ENCODE results near the gene GPC4. TPM values are rescaled to one million over a fixed set of nuclear protein-coding genes. Genes with fewer than 3 reads are reported as not detected.

GPC4 gene
- polyA plus RNA-seq (2013, experiment 1 of 2), result 24.3 TPM
- polyA plus RNA-seq (2013, experiment 2 of 2), result 18.8 TPM

DNA sequence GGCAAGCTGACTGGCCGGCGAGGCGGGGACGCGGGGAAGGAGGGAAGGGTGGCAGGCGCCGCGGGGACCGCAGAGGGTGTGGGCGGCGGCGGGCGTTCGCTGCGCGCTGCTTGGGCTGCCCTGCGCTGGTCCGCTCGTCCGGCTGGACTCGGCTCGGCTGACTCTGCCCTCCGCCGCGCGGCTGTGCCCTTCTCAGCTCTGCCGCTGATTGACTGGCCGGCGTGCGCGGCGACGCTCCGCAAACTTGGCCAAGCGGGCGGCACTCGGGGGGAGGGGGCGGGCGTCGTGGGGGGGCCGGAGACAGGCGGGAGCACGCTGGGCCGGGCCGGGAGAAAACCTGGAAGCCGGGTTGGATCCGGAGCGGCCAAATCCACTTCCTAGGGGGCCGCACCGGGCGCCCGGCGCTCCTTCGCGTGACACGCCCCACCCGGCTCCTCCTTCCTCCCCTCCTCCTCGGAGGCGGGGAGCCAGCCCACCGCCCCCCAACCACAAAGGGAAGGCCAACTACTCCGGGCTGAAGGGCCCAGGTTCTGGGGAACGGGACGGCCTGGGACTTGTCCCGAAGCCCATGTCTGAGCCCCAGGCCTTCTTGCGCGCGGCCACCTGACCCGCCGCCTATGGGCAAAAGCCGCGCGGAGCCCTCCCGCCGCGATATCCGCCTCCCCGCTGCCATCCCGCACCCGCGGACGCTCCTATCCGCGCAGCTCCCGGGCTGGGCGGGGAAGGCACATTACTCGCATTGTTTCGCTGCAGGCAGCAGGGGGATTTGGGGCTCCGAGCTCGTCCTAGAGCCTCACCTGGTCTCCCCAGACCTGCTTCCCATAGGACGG lies at the start of gene GPC4:
GPC4 (minus strand) TSS at position 214 of the 830 bp plus-strand sequence. CDS start 524 bp downstream, outside the sequence.
- H3K4me3 ChIP-seq (ENCODE audit: extremely low read depth, insufficient read depth, low read length, poor library complexity, severe bottlenecking), result peak within 1 kb of the TSS; percentile 60
- peaks cover 16% of the 10 kb centered on the region for H3K4me1 ChIP-seq (ENCODE audit: control insufficient read depth, insufficient read depth, low read length, poor library complexity, severe bottlenecking)
- WGBS, 2 experiments (ENCODE audit: insufficient coverage in 2 of 2), result 0 to 1% methylated on average over 17 to 21 of the region's 90 CpGs
- H3K36me3 ChIP-seq (ENCODE audit: control insufficient read depth, insufficient read depth, low read length), result no peaks in the 10 kb centered on the region
- no peaks in the 10 kb centered on the region for H3K9me3 ChIP-seq (ENCODE audit: control insufficient read depth, low read length)
- no peak within 1 kb of the TSS for H3K27ac ChIP-seq (ENCODE audit: low read depth, low read length, severe bottlenecking)

DNA sequence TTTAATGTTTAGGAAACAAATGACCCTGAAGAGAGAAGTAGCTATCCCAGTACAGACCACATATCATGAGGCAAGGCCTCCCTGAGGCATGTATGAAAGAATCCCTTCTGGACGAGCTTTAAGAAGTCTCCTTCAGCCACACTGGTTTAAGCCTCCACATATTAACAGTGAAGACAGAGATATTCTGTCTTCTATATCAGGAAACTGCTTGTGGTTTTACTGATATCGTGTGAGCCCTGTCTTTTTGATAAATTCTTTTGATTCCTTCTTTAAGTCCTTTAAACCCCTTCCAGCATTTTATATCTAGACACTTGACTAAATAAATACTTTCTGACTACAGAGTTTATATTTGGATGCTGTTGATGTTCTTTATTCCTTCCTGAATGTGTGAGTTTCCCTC lies 45.9 kb upstream of the GPC4 start:
- Histone ChIP-seq H3K9me3 (ENCODE audit: control insufficient read depth, low read length) (no peaks in the 10 kb centered on the region), H3K27ac (ENCODE audit: low read depth, low read length, severe bottlenecking) (no peak overlapping the region), H3K4me1 (ENCODE audit: control insufficient read depth, insufficient read depth, low read length, poor library complexity, severe bottlenecking) (no peaks in the 10 kb centered on the region), H3K4me3 (ENCODE audit: extremely low read depth, insufficient read depth, low read length, poor library complexity, severe bottlenecking) (no peak overlapping the region), H3K36me3 (ENCODE audit: control insufficient read depth, insufficient read depth, low read length) (no peaks in the 10 kb centered on the region)
- no CpG with 5 or more reads among the region's 2 CpGs for WGBS, 2 experiments (ENCODE audit: insufficient coverage in 2 of 2)

DNA sequence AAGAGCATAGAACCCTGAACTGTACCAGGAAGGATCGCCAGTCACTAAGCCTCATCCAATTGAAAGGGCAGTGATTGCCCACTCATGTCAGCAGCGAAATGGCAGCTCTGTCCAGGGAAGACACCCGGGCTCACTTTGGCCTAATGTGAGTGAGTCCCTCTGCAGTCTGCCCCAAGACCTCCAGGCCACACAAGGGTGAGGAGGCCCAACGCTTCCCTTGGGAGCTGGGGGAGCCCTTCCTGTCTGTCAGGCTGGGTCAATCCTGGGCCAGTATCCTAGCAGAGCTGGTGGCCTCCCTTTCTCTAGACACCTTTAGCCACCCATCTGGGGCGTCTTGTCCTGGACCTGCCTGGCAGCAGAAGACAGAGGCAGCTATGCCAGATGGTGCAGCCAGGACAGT lies 39.6 kb upstream of the GPC4 start:
- no peak overlapping the region for H3K27ac ChIP-seq (ENCODE audit: low read depth, low read length, severe bottlenecking)
- H3K9me3 ChIP-seq (ENCODE audit: control insufficient read depth, low read length), result no peaks in the 10 kb centered on the region
- no peaks in the 10 kb centered on the region for H3K4me1 ChIP-seq (ENCODE audit: control insufficient read depth, insufficient read depth, low read length, poor library complexity, severe bottlenecking)
- H3K36me3 ChIP-seq (ENCODE audit: control insufficient read depth, insufficient read depth, low read length), result no peaks in the 10 kb centered on the region
- H3K4me3 ChIP-seq (ENCODE audit: extremely low read depth, insufficient read depth, low read length, poor library complexity, severe bottlenecking), result no peak overlapping the region
- WGBS, 2 experiments (ENCODE audit: insufficient coverage in 2 of 2), result 60 to 100% methylated on average over 1 to 2 of the region's 5 CpGs

DNA sequence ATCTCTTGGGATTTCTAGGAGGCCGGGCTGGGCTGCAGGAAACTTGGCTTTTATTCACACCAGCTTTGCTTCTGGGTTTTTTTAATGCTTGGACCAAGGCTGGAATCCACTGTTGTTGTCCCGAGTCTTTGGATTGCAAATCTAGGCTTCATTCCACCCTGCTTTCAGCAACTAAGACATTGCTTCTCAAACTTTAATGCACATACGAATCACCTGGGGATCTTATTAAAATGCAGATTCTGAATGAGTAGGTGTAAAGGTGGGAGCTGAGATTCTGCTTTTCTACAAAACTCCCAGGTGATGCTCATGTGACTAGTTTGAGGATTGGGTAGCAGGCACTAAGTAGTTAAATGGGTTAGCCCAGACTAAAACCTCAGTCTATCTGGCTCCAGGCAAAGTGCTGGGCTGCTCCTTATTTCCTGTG lies 39.2 kb upstream of the GPC4 start:
- Histone ChIP-seq H3K4me3 (ENCODE audit: extremely low read depth, insufficient read depth, low read length, poor library complexity, severe bottlenecking) (no peak overlapping the region), H3K36me3 (ENCODE audit: control insufficient read depth, insufficient read depth, low read length) (no peaks in the 10 kb centered on the region), H3K9me3 (ENCODE audit: control insufficient read depth, low read length) (no peaks in the 10 kb centered on the region), H3K27ac (ENCODE audit: low read depth, low read length, severe bottlenecking) (no peak overlapping the region), H3K4me1 (ENCODE audit: control insufficient read depth, insufficient read depth, low read length, poor library complexity, severe bottlenecking) (no peaks in the 10 kb centered on the region)
- WGBS, 2 experiments (ENCODE audit: insufficient coverage in 2 of 2), result 38 to 40% methylated on average over 1 of the region's 3 CpGs

DNA sequence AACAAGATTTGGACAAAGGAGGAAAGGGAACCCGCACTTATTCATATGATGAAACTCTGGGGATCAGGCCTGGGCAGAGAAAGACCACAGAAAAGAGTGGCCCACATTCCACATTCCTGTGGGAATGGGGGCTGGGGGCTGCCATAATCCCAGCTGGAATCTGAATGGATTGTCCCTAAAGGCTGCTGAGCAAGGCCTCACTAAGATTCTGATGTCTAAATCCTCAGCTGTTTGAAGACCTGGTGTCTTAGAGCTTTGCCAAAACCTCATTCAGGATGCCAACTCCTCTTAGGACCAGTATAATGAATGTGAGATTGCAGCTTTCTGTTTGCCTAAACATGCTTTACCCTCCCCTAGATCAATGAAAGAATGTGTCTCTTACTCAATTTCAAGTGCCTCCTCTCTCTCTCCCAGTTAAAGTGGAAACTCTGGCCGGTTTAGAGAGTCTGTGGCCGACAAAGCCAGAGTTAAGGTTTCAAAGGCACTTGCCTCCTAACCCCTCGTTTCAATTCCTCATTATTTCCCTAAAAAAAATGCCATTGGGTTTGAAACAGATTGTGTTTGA lies 33.3 kb upstream of the GPC4 start:
- 20% methylated on average over 2 of the region's 4 CpGs; no CpG with 5 or more reads in 1 of the 2 experiments for WGBS, 2 experiments (ENCODE audit: insufficient coverage in 2 of 2)
- no peak overlapping the region for H3K27ac ChIP-seq (ENCODE audit: low read depth, low read length, severe bottlenecking)

DNA sequence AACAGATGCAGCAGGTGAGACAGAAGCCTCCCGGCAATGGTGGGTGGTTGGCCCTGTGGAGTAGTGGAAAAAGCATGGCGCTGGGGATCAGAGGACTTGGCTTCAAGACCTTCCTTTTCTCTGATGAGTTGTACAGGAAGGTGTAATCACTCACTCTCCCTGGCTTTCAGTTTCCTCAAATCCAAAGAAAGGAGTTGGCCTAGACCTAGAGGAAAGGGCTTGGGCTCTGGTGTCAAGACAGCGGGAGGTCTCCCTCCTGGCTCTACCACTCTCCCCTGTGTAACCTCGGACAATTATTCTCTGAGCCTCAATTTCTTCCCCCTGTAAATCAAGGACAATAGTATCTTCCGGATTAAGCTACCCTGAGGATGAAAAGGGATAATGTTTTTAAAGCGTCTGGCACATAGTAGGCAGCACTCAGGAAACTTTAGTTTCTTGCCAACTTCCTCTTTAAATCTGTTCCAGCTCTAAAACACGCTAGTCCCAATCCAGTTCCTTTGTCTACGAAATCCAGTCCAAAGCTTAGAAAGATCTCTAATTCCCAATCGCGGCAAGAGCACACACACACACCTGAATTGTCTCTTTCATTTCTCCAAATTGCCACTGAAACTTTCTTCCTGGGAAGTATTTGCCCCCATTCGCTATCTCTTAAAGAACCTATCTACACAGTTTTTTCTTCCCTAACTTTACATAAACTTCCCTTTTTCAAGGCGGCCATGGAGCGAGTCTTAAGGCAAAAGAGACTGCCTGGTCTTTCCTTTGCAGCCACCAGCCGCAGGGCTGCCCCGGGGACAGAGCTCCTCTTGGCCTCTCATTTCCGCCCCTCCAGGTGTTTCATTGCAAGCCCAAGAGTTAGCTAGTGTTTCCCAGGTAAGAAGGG lies 29.9 kb upstream of the GPC4 start:
- no peaks in the 10 kb centered on the region for H3K36me3 ChIP-seq (ENCODE audit: control insufficient read depth, insufficient read depth, low read length)
- peaks cover 2% of the 10 kb centered on the region for H3K4me1 ChIP-seq (ENCODE audit: control insufficient read depth, insufficient read depth, low read length, poor library complexity, severe bottlenecking)
- no peak overlapping the region for H3K27ac ChIP-seq (ENCODE audit: low read depth, low read length, severe bottlenecking)
- H3K9me3 ChIP-seq (ENCODE audit: control insufficient read depth, low read length), result no peaks in the 10 kb centered on the region
- WGBS, 2 experiments (ENCODE audit: insufficient coverage in 2 of 2), result 8 to 21% methylated on average over 4 to 11 of the region's 16 CpGs
- peak overlapping the region; percentile 19 for H3K4me3 ChIP-seq (ENCODE audit: extremely low read depth, insufficient read depth, low read length, poor library complexity, severe bottlenecking)

More for the DNA sequence above, 33.3 kb upstream of the GPC4 start:
- H3K36me3 ChIP-seq (ENCODE audit: control insufficient read depth, insufficient read depth, low read length), result no peaks in the 10 kb centered on the region
- H3K4me1 ChIP-seq (ENCODE audit: control insufficient read depth, insufficient read depth, low read length, poor library complexity, severe bottlenecking), result peaks cover 2% of the 10 kb centered on the region
- H3K4me3 ChIP-seq (ENCODE audit: extremely low read depth, insufficient read depth, low read length, poor library complexity, severe bottlenecking), result no peak overlapping the region
- H3K9me3 ChIP-seq (ENCODE audit: control insufficient read depth, low read length), result no peaks in the 10 kb centered on the region

DNA sequence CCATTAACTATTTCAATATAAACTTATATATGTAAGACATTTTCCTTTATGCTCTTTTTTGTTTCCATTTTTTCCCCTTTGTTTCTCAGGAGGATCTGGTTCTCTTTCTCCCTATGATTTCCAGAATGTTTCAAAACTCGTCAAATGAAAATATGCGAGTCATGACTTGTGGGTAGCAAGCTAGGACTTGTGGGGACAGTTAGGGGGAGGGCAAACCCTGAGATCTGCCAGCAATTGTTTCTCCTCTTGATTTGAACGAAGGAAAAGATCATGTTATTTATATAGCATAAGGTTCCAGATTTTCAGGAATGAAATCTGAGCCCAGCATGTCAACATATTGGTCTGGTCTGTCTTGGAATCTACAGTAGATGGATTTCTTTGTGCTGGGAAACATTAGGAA lies 28.9 kb upstream of the GPC4 start:
- WGBS, 2 experiments (ENCODE audit: insufficient coverage in 2 of 2), result no CpG with 5 or more reads among the region's 3 CpGs

DNA sequence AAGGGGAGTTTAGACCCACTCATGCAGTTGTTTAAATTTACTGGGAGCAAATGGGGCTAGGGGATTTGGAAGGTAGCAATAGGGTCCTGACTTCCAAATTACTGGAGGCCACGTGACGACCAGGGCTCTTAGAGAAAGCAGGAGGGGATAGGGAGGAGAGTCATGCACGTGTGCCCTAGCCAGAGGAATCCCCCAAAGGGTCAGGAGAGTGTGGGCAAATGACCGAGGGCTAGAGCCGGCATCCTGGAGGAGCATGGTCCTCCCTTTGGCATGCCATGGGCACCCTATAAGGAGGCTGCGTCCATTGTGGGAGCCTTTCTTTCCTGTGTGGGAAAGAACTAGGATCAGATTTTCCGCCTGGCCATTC lies 25.5 kb upstream of the GPC4 start:
- H3K4me1 ChIP-seq (ENCODE audit: control insufficient read depth, insufficient read depth, low read length, poor library complexity, severe bottlenecking), result peaks cover 2% of the 10 kb centered on the region
- H3K36me3 ChIP-seq (ENCODE audit: control insufficient read depth, insufficient read depth, low read length), result no peaks in the 10 kb centered on the region
- no peak overlapping the region for H3K4me3 ChIP-seq (ENCODE audit: extremely low read depth, insufficient read depth, low read length, poor library complexity, severe bottlenecking)
- no peak overlapping the region for H3K27ac ChIP-seq (ENCODE audit: low read depth, low read length, severe bottlenecking)
- 5 to 7% methylated on average over 3 of the region's 7 CpGs for WGBS, 2 experiments (ENCODE audit: insufficient coverage in 2 of 2)
- no peaks in the 10 kb centered on the region for H3K9me3 ChIP-seq (ENCODE audit: control insufficient read depth, low read length)

More for the DNA sequence above, 28.9 kb upstream of the GPC4 start:
- Histone ChIP-seq H3K27ac (ENCODE audit: low read depth, low read length, severe bottlenecking) (no peak overlapping the region), H3K36me3 (ENCODE audit: control insufficient read depth, insufficient read depth, low read length) (no peaks in the 10 kb centered on the region), H3K9me3 (ENCODE audit: control insufficient read depth, low read length) (no peaks in the 10 kb centered on the region), H3K4me3 (ENCODE audit: extremely low read depth, insufficient read depth, low read length, poor library complexity, severe bottlenecking) (no peak overlapping the region), H3K4me1 (ENCODE audit: control insufficient read depth, insufficient read depth, low read length, poor library complexity, severe bottlenecking) (peaks cover 2% of the 10 kb centered on the region)

DNA sequence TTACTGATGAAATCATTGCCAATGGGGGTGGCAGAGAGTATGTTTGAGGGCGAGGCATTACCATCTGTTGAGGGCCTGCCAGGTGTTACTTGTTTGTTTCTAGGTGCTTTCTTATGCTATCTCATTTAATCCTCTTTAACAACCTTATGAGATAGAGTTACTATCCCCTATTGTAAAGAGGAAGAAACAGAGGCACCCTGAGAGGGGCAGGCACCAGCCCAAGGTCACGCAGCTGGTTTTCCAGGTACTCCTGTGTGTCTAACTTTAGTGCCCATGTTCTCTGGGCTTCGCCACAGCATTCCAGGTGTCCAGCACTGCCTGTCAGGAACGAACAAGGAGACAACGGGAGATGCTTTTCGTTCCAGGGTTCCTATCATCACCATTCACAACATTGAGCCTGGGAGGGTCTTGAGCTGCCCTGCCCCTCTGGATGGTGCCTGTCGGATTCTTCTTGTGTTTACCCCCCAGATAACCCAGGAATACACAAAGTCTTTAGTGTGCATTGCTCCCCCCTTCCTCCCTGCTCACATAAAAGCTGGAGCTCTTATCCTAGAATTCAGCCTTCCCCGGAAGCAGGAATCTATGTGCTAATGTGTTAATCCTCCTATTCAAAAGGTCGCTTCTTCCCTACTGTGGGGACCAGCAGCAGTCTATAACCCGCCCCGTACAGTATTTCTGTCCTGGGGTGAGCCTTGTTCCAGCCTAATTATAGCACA lies 24.9 kb upstream of the GPC4 start:
- Histone ChIP-seq H3K4me3 (ENCODE audit: extremely low read depth, insufficient read depth, low read length, poor library complexity, severe bottlenecking) (no peak overlapping the region), H3K36me3 (ENCODE audit: control insufficient read depth, insufficient read depth, low read length) (no peaks in the 10 kb centered on the region), H3K4me1 (ENCODE audit: control insufficient read depth, insufficient read depth, low read length, poor library complexity, severe bottlenecking) (peaks cover 2% of the 10 kb centered on the region), H3K27ac (ENCODE audit: low read depth, low read length, severe bottlenecking) (no peak overlapping the region), H3K9me3 (ENCODE audit: control insufficient read depth, low read length) (no peaks in the 10 kb centered on the region)
- WGBS, 2 experiments (ENCODE audit: insufficient coverage in 2 of 2), result 0% methylated on average over 1 to 2 of the region's 11 CpGs

DNA sequence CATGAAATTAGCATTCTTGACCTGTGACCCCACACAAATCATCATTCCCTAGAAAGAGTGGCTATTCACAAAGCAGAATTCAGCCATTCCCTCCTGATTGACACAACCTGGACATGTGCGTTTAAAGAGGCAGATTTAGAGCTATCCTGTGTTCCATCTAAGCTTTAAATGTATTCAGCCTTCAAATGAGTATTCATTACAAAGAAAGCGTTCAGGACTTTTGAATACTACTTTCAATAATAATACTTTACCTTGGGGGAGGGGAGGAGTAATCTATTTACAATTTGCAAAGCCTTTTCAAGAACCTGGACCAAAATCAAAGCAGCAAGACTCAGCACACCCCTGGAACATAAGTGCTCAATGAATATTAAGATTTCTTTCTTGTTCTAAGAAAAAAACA lies 22.5 kb upstream of the GPC4 start:
- Histone ChIP-seq H3K9me3 (ENCODE audit: control insufficient read depth, low read length) (no peaks in the 10 kb centered on the region), H3K36me3 (ENCODE audit: control insufficient read depth, insufficient read depth, low read length) (no peaks in the 10 kb centered on the region), H3K27ac (ENCODE audit: low read depth, low read length, severe bottlenecking) (no peak overlapping the region), H3K4me3 (ENCODE audit: extremely low read depth, insufficient read depth, low read length, poor library complexity, severe bottlenecking) (no peak overlapping the region), H3K4me1 (ENCODE audit: control insufficient read depth, insufficient read depth, low read length, poor library complexity, severe bottlenecking) (no peaks in the 10 kb centered on the region)
- WGBS, 2 experiments (ENCODE audit: insufficient coverage in 2 of 2), result no CpG with 5 or more reads among the region's 2 CpGs

Measured in mesodermal cell (in vitro differentiated cells).